Activated CD4-positive, CD25-positive, alpha-beta regulatory T cell treated with anti-CD3 and anti-CD28 coated beads, Interleukin-2, amount 50 U/mL, for 24 hours (primary cell): ENCODE data around the gene KAT14.
"Not testable (repeated sequence)": the region's sequence is repeated elsewhere in the genome, so short reads cannot be mapped to it uniquely, and the experiment has no call there.

Experiments
- ATAC-seq, 2 donors: fragments of 150-1000 bp; cut with Tn5 transposase; one replicate each; pipeline ENCODE4 v1.10.0; 2021; ENCODE audit warnings: mild to moderate bottlenecking in 1 of 2, moderate library complexity in 1 of 2

The KAT14 gene

DNA sequence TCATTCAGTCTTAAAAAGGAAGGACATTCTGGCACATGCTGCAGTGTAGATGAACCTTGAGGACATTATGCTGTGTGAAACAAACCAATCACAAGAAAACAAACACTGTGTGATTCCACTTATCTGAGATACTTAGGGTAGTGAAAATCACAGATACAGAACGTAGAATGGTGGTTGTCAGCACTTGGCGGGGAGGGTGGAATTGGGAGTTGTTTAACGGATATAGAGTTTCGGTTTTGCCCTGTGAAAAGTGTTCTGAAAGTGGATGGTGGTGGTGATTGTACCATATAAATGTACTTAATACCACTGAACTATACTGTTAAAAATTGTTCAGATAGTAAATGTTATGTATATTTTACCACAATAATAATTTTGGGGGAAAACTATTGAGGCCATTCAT, 18.4 kb downstream of the KAT14 start:
- no peak for ATAC-seq

DNA sequence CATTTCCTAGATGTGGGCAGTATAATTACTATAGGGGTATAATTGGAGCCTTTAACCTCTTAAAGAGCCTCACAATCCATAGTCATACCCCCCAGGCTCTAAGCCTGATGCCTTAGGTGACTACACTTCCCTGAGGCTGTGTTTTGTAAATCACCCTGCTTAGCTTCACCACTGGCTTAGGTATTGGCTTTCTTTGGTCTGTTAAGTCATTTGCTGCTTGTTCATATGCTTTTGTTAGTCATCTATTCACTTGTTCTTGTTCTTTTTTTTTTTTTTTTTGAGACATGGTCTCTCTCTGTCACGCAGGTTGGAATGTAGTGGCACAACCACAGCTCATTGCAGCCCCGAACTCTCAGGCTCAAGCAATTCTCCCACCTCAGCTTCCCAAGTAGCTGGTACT, 26.7 kb downstream of the KAT14 start:
- no peak for ATAC-seq

DNA sequence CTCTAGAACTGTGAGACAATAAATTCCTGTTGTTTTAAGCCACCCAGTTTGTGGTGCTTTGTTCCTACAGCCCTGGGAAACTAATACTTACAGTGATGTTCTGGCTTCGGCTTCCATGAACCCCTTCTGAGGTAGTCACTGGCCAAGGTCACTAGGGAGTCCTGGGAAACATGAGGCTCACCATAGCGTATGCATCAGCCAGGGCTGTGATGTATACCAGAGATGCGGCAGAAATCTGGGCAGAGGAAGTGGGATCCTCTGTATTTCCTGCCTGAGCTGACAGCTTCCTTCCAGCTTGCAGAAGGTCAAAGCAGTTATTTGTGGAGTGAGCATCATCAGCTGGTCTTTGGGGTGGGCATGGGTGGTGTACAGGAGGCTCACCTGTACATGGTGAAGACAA, 27.9 kb downstream of the KAT14 start:
- no peak for ATAC-seq

DNA sequence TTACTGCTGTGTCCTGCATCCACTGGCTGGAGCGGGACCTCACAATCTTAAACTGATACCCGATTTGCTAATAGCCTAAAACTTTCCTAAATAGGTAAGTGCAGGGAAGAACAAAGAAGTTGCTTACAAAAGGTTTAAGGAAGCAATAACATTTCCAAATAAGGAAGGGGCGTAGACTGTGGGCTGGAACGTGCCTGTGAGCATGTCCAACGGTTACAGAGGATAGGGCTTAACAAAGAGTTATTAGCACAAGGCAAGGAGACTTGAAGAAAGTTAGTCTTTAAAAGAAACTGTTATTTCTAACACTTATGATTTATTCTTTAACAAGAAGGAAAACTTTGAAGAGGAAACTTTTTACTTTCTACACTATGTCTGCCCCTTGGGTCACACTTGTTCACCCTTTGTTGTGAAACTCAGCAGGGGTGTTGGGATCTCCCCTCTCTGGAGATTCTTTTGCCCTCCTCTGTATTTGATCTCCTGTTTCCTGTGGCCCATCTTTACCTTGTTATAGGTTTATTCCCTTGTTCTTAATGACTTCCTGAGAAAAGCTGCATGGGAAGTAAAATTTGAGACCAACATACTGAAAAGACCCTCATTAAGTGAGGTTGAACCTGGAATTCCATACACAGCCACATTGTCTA, 28.7 kb downstream of the KAT14 start:
- ATAC-seq: no peak

DNA sequence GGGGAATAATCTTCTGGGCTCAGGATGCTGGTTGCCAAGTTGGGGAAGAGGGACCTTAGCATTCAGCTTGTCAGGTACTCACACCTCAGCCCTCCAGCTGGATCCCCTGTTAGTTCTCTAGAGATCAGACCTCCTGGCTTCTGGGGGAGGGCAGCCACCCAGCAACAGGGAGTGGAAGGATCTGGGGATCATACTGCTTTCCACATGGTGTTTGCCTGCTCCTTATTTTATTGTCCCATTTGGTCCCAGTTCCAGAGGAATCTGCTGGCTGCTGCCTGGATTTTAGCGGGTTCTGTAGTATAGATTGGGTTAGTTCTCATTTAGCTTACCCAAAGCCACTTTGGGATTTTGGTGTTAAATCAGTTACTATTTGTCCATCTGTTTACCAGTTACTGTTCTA, 29.3 kb downstream of the KAT14 start:
- ATAC-seq: no peak

DNA sequence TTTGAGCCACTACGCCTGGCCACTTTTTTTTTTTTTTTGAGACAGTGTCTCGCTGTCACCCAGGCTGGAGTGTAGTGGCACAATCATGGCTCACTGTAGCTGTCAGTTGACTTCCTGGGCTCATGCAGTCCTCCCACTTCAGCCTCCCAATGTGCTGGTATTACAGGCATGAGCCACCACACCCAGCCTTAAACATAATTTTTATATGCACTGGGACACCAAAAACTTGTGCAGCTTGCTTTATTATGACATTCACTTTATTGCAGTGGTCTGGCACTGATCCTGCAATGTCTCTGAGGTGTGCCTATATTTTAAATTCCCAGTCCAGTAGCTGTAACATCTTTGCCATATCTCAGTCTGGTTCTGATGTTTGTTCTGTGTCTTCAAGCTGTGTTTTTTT, 34.7 kb downstream of the KAT14 start:
- no peak for ATAC-seq

DNA sequence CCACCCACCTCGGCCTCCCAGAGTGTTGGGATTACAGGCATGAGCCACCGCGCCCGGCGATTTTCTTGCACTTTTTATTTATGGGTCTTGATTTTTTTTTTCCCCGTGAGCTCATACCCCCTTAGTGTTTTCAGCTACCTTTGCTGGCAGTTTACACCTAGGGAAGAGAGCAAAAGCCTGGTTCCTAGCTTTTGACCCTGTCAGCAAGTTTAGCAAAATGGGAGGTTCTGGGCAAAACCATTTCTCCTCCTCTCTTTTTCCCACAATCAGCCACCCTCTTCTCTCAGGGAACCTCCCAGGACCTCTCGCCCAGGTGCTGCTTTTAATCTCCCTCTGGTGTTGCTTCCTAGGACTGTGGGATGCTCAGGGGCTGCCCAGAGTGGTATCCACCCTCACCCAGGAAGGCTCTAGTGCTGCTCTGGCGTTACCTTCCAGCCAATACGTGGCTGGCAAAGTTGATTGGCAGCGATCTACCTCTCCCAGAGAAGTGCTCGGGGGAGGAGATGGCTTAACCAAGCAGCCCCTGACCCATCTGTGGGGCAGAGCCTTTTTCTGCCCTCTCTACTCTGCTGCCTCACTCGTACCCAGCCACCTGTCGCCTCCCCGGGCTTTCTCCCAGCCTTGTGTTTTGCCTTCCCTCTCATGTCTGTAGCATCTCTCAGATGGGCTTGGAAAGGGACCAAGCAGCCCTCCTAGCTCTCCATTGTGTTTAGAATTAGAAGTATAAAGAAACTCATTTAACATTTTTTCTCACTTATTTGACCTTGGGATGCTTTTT, 37.4 kb downstream of the KAT14 start:
- no peak for ATAC-seq

DNA sequence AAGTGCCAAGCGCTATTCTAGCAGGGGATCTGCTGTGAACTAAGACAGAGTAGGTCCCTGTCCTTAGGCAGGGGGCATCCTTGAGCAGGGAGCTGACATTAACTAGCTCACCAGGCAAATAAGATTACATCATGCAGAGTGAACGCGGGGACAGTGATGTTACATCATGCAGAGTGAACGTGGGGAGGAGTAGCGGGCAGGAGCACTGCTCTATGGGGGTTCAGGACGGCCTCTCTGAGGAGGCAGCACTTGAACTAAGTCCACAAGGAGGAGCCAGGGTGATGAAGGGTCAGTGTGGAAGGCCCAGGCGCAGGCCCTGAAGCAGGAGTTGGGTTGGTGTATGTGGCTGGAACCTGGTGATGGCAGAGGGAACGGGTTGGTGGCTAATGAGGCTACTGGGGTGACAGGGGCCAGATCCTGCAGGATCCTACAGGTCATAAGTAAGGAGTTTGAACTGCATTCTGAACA, 38.7 kb downstream of the KAT14 start:
- no peak for ATAC-seq

DNA sequence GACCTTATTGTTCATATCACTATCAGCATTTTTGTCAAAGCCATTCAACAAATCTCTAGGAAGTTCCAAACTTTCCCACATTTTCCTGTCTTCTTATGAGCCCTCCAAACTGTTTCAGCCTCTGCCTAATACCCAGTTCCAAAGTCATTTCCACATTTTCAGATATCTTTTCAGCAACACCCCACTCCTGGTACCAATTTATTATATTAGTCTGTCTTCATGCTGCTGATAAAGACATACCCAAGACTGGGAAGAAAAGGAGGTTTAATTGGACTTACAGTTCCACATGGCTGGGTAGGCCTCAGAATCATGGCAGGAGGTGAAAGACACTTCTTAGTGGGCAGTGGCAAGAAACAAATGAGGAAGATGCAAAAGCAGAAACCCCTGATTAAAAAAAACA, 42.7 kb downstream of the KAT14 start:
- ATAC-seq: not testable (repeated sequence)

DNA sequence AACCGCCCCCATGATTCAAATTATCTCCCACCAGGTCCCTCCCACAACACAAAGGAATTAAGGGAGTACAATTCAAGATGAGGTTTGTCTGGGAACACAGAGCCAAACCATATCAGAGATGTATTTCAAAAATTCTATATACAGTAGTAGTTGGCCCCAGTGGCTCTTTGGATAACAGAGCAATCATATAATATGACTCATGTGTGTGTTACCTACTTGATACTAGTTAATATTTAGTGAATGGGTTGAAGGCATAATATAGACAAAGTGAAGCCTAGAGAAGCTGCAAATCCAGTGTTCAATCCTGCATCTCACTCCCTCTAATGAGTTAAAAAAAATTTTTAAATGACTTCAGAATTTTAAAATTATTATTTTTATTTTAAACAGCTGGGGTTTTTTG, 43.2 kb downstream of the KAT14 start:
- ATAC-seq: no peak

DNA sequence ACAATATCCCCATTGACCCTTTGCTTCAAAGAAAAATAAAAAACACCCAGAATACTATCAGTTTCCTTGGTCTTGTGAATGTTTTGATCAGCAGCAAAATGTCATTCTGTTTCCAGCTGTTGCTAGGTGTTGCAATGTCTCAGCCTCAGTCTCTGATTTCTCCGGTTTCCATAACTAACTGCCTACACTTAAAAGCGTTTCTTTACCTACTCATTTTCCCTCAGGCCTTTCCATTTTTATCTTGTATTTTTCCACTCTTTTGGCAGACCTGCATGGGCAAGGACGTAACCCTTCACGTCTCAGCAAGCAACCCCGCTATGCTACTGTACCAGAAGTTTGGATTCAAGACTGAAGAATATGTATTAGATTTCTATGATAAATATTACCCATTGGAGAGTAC, 49.4 kb downstream of the KAT14 start:
- ATAC-seq: no peak

DNA sequence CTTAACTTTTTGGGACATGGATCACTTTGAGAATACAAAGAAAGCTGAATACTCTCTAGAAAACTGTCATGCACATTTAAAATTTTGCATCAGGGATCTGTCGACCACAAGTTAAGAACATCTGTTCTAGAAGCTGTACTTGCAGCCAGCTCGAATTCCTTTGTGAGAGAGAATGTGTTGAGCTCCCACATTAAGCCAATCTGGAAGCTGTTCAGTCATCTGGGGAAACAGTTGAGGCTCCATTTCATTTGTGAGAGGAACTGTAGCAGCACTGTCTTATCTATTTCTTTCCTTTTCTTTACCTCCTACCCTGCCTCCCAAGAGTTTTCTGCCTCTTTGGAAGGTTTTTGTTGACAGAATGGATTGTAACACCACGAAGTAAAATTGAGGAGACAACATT, 50.8 kb downstream of the KAT14 start:
- ATAC-seq: no peak

DNA sequence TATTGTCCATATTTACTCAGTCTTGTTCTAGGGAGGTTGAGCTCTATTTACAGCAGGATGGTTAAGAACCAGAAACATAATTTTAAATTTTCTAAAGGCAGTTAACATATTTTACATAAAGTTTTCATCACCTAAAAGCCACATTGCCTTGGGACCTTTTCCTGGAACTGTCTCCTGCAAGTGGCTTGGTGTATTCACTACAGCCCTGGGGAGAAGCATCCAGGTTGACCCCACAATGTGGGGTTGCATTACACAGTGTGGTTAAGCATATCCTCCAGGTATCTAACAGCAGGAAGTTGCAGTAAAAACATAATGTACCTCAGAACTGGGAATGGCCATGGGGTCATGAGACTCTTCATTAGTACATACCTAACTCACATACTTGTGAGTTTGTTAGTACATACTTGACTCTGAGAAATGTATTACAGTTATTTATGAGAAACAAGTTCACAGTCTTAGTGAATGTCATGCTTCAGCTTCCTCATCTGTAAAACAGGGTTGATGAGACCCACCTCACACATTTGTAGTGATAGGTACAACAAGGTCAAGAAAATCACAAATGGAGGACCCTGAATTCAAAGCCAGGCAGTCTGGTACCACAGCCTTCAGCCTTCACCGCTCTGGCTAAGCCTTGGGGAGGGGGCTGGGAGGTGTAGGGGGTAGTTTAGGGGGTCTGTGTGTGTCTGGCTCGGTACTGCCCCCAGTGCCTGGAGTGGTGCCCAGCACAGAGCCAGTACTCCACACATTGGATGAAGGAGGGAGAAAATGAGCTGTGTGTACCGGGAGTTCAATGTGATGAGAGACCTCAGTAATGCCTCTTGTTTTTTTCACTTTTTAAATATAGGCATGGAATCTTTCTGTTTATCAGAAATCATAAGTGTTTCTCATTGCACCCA, 52.9 kb downstream of the KAT14 start:
- ATAC-seq: no peak

DNA sequence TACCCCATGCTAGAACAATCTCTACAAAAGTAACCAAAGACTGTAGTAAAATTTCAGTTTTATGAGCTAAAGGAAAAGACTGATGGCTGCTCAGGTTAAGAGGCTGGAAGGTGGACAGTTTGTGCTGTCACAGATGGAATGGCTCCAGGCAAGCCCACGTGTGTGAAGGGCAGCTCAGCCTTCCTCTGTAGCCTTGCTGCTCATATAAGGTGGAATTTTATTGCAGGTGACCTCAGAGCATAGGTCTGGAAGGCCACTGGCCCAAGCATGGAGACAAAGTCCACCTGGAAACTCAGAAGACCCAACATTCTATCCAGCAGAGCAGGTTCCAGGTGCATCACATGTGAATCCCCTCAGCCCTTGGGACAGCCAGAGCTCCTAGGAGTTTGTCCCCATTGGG, 53.6 kb downstream of the KAT14 start:
- no peak for ATAC-seq

DNA sequence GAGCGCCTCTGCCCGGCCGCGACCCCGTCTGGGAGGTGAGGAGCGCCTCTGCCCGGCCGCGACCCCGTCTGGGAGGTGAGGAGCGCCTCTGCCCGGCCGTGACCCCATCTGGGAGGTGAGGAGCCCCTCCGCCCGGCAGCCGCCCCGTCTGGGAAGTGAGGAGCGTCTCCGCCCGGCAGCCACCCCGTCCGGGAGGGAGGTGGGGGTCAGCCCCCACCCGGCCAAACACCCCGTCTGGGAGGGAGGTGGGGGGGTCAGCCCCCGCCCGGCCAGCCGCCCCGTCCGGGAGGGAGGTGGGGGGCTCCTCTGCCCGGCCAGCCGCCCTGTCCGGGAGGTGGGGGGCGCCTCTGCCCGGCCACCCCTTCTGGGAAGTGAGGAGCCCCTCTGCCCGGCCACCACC, 56.8 kb downstream of the KAT14 start:
- ATAC-seq: not testable (repeated sequence)

DNA sequence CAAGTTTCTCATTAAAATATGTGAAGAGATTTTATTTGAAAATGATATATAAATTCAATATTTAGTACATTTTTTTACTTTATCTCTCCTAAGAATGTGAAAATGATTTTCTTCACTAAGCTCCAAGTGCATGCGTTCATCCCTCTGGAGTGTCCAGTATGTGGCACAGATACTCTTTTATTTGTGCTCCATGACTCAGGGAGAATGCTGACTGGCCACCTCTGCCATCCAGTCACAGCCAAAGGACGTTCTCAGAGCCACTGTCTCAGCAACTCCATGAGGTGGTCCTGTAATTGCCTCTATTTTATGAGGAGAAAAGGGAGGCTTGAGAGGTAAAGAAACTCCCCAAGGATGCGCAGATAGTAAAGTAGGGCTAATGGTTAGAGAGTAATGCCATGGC, 58.3 kb downstream of the KAT14 start:
- ATAC-seq: no peak

DNA sequence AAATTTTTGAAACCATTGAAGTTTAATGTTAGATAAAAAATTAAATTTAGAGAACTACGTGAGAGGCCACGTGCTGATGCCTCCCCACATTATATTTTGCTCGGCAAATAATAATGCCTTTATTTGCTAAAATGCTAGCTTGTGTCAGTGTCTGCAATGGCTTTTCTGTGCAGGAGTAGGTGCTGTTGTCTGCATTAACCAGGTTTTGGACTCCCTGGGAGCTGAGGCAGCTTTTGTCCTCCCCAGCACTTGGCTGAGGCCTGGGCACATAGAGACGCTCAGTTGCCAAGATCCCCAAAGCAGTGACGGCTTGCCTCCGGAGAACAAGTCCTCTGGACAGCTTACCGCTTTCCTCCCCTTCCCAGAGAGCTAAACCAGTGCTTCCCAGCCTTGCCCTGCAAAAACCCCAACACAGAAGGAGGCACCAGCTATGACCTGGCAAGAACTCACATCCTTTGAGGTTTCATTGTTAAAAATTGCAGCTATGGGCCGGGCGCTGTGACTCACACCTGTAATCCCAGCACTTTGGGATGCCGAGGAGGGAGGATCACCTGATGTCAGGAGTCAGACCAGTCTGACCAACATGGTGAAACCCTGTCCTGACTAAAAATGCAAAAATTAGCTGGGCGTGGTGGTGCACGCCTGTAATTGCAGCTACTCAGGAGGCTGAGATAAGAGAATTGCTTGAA, 59.9 kb downstream of the KAT14 start:
- no peak for ATAC-seq

DNA sequence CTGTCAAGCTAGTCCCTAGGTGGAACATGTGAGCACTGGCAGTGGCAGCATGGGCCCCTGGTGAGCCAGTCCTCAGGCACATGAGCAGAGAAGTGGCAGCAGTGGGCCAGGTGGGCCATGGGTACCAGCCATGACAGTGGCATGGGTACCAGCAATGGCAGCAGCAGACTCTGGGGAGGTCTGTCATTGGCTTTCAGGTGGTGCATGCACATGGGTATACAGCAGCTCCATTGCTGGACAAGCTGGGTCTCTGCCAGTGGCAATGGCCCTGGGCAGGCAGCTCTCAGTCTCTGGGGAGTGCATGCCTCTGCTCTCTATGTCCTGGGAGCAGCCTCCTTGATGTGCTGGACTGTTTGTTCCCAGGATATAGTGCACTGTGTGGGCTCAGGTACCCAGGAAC, 65.3 kb downstream of the KAT14 start:
- no peak for ATAC-seq

DNA sequence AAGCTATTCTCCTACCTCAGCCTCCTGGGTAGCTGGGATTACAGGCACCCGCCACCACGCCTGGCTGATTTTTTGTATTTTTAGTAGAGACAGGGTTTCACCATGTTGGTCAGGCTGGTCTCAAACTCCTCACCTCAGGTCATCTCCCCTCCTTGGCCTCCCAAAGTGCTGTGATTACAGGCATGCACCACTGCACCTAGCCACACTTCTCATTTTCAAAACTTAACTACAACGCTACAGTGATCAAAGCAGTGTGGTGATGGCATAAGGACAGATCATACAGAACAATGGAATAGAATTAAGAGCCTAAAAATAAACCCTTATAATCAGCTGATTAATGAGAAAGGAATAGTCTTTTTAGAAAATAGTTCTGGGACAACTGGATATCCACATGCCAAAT, 66.0 kb downstream of the KAT14 start:
- not testable (repeated sequence) for ATAC-seq

DNA sequence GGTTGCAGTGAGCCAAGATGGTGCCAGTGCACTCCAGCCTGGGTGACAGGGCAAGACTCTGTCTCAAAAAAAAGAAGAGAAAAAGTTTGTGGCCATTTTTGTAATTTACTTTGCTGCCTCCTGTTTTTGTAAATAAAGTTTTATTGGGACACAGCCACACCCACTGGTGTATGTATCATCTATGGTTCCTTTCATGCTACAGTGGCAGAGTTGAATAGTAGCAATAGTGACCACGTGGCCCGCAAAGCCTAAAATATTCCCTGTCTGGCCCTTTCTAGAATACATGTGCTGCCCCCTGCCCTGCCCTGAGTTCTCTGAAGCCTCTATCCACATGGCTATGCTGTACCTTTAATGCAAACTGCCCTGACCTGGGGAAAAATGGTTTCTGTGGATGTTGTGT, 75.3 kb downstream of the KAT14 start:
- ATAC-seq: no peak

DNA sequence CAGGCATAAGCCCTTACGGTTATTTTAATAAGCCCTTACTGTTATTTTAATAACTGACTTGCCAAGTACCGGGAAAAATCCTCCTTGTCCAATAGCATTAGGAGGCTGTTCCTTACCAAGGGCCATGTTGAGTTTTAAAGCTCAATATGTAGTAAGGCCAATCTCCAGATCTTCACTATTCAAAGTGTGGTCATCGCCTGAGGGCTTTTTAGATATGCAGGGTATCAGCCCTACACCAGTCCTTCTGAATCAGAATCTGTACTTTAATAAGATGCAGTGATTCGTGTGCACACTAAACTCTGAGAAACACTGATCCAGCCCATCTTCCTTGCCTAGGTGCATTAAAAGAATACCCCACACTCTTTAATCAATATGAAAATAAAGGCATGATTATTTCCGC, 77.9 kb downstream of the KAT14 start:
- ATAC-seq: no peak

DNA sequence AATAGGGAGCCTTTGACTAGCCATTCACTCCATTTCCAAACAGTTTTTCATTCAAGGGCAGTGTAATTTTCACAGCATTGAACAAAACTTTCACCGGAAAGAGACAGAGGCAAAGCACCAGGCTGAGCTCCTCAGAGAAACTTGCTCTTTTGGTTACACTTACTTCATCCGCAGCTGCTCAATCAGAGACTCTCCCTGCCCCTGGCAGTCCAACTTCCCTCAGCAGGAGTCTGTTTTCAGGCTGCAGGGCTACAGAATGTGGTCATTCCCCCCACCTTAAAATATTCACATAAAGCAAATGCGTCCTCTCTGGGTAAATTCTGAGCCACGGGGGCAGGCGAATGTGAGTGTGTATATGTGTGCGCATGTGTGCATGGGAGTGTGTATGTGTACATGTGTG, 80.6 kb downstream of the KAT14 start:
- ATAC-seq: no peak

DNA sequence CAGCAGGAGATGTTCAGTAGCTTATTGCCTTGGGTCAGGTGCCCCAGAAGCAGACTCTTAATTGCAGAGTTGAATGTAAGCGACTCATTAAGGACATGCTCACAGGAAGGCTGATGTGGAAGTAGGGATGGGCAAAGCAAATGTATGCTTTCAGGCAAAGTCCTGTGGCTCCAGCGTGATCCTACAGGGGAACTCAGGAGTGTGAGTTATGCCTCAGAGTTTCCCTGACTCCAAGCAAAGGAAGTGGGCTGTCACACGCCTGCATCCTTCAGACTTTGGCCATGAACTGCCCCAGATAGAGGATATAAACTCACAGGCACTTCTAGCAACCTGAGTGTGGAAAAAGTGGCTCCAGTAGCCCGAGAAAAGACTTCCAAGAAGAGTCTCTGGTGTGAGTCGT, 85.7 kb downstream of the KAT14 start:
- ATAC-seq: no peak
